ENCODE results near the gene FAM209B. TPM values are rescaled to one million over a fixed set of nuclear protein-coding genes. Genes with fewer than 3 reads are reported as not detected.

The FAM209B gene
- total RNA-seq, 6 donors from 2014 or later: 0.64 to 0.89 TPM; not detected in 4

DNA sequence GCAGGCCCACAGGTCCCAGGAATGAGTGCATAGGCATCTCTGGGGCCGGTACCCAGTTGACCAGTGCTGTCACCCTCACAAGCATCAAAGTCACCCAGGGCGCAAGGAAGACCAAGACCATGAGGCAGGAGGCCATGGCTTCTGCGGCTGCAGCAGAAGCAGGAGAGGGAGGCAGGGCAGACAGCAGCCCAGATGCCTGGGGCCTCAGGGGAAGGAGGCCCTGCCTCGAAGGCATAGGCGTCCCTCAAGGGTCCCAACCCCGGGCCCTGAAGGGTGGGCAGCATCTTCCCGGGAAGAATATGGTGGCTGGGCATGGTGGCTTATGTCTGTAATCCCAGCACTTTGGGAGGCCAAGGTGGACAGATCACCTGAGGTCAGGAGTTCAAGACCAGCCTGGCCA is 5.5 kb upstream of the FAM209B start:
- H3K4me3 ChIP-seq: no peak overlapping the region
- no peaks in the 10 kb centered on the region for H3K27me3 ChIP-seq
- no peak for ATAC-seq (ENCODE audit: low FRiP score in 2 of 2)
- 95 to 100% methylated on average over 2 to 7 of the region's 7 CpGs for WGBS, 2 donors
- H3K9me3 ChIP-seq: no peaks in the 10 kb centered on the region
- H3K27ac ChIP-seq: no peak overlapping the region
- DNase-seq: no peak
- TF ChIP-seq, protein P1, sequence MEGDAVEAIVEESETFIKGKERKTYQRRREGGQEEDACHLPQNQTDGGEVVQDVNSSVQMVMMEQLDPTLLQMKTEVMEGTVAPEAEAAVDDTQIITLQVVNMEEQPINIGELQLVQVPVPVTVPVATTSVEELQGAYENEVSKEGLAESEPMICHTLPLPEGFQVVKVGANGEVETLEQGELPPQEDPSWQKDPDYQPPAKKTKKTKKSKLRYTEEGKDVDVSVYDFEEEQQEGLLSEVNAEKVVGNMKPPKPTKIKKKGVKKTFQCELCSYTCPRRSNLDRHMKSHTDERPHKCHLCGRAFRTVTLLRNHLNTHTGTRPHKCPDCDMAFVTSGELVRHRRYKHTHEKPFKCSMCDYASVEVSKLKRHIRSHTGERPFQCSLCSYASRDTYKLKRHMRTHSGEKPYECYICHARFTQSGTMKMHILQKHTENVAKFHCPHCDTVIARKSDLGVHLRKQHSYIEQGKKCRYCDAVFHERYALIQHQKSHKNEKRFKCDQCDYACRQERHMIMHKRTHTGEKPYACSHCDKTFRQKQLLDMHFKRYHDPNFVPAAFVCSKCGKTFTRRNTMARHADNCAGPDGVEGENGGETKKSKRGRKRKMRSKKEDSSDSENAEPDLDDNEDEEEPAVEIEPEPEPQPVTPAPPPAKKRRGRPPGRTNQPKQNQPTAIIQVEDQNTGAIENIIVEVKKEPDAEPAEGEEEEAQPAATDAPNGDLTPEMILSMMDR (IDR thresholded peaks at IDR 0.05): no peak
- TF ChIP-seq POLR2AphosphoS5 (IDR thresholded peaks at IDR 0.05) (no peak), EP300 (IDR thresholded peaks at IDR 0.05) (no peak), POLR2A (IDR thresholded peaks at IDR 0.05) (no peak)
- H3K36me3 ChIP-seq: no peaks in the 10 kb centered on the region
- no peaks in the 10 kb centered on the region for H3K4me1 ChIP-seq

DNA sequence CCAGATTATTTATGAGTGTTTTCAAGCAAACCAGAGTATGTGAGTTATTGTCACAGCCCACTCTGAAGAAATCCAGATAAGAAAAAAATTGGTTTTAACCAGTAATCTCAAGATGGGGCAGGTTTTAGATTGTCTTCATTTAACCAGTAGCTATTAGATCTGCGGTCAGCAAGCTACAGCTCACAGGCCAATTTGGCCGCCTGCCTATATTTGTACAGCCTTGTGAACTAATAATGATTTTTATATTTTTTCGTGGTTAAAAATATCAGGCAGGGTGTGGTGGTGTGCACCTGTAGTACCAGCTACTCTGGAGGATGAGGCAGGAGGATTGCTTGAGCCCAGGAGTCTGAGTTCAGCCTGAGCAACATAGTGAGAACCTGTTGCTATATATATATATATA is 5.0 kb downstream of the FAM209B start:
- Histone ChIP-seq H3K27me3 (no peaks in the 10 kb centered on the region), H3K4me3 (no peak overlapping the region), H3K27ac (no peak overlapping the region), H3K36me3 (no peaks in the 10 kb centered on the region), H3K4me1 (no peaks in the 10 kb centered on the region), H3K9me3 (no peaks in the 10 kb centered on the region)
- ATAC-seq (ENCODE audit: low FRiP score in 2 of 2) (no peak), DNase-seq (no peak)
- no peak for TF ChIP-seq EP300 (IDR thresholded peaks at IDR 0.05)
- TF ChIP-seq, protein P1 (IDR thresholded peaks at IDR 0.05): no peak
- TF ChIP-seq POLR2A (IDR thresholded peaks at IDR 0.05): no peak
- TF ChIP-seq POLR2AphosphoS5 (IDR thresholded peaks at IDR 0.05): no peak
- 70 to 73% methylated on average over 3 of the region's 3 CpGs for WGBS, 2 donors

DNA sequence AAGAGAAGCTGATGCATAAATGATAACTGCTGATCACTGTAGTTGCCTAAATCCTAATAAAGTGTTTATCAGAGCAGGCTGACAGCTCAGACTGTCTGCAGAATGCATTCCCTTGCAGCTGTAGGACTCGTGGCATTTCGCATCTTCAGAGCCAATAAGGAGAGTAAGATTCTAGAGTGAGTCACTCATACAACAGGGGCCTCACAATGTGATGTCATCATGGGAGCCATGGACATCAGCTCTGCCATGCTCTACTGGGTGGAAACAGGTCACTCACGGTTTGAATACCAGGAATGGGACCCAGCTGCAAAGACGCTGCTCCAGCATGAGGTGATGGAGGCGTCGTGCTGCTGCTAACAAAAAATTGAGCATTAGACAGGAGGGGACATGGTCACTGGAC is 7.4 kb downstream of the FAM209B start:
- ATAC-seq (ENCODE audit: low FRiP score in 2 of 2): no peak
- DNase-seq: no peak
- H3K36me3 ChIP-seq: no peaks in the 10 kb centered on the region
- H3K4me1 ChIP-seq: no peaks in the 10 kb centered on the region
- H3K9me3 ChIP-seq: no peaks in the 10 kb centered on the region
- no peak overlapping the region for H3K4me3 ChIP-seq
- 86 to 91% methylated on average over 6 of the region's 6 CpGs for WGBS, 2 donors
- TF ChIP-seq EP300 (IDR thresholded peaks at IDR 0.05) (no peak), POLR2A (IDR thresholded peaks at IDR 0.05) (no peak), POLR2AphosphoS5 (IDR thresholded peaks at IDR 0.05) (no peak)
- TF ChIP-seq, protein P1 (IDR thresholded peaks at IDR 0.05): no peak
- no peaks in the 10 kb centered on the region for H3K27me3 ChIP-seq
- H3K27ac ChIP-seq: no peak overlapping the region

DNA sequence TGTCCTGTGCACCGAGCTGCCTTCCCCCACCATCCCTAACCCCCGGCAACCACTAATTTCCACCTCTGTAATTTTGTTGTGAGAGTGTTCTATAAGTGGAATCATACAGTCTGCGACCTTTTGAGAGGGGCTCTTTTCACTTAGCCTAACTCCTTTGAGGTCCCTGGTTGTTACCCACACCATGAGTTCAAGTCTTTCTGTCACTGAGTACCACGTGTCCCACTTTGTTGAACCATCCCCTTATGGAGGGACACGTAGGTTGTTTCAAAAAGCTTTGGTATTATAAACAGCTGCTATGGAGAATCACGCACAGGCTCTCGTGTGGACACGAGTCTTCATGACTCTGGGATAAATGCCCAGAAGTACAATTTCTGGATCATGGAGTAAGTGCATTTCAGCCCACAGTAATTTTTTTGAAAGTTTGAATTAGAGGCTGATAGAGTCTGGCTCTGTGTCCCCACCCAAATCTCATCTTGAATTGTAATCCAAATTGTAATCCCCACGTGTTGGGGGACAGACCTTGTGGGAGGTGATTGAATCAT is 9.5 kb downstream of the FAM209B start:
- no peak for ATAC-seq (ENCODE audit: low FRiP score in 2 of 2)
- TF ChIP-seq, protein P1 (IDR thresholded peaks at IDR 0.05): no peak
- no peak for TF ChIP-seq EP300 (IDR thresholded peaks at IDR 0.05)
- TF ChIP-seq POLR2A (IDR thresholded peaks at IDR 0.05): no peak
- no peak for TF ChIP-seq POLR2AphosphoS5 (IDR thresholded peaks at IDR 0.05)
- no peak for DNase-seq
- Histone ChIP-seq H3K36me3 (no peaks in the 10 kb centered on the region), H3K27me3 (no peaks in the 10 kb centered on the region), H3K4me3 (no peak overlapping the region), H3K9me3 (no peaks in the 10 kb centered on the region), H3K4me1 (no peaks in the 10 kb centered on the region), H3K27ac (no peak overlapping the region)
- 74 to 81% methylated on average over 9 of the region's 9 CpGs for WGBS, 2 donors

DNA sequence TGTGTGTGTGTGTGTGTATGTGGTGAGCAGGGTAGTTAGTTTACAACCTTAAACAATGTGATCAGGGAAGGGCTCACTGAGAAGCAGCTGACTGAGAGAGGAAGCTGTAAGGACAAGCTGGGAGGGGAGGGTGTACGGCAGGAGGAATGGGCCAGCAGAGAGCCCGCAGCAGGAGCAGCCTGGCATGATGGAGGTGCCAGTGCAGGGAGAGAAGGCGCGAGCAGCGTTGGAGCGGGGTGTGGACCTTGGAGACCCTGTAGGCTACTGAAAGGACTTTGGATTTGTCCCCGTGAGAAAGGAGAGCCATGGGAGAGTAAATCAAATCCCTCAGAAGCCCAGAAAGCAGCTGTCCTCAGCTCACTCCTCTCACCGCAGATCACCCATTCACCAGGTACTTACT is 18.5 kb downstream of the FAM209B start:
- no peak for DNase-seq

More for the DNA sequence above, 18.5 kb downstream of the FAM209B start:
- H3K36me3 ChIP-seq: no peaks in the 10 kb centered on the region
- no peak overlapping the region for H3K27ac ChIP-seq
- H3K4me3 ChIP-seq: no peak overlapping the region
- TF ChIP-seq POLR2A (IDR thresholded peaks at IDR 0.05): no peak
- no peak for TF ChIP-seq EP300 (IDR thresholded peaks at IDR 0.05)
- TF ChIP-seq, protein P1 (IDR thresholded peaks at IDR 0.05): no peak
- no peak for TF ChIP-seq POLR2AphosphoS5 (IDR thresholded peaks at IDR 0.05)
- 86 to 92% methylated on average over 8 of the region's 8 CpGs for WGBS, 2 donors
- no peak for ATAC-seq (ENCODE audit: low FRiP score in 2 of 2)
- H3K9me3 ChIP-seq: no peaks in the 10 kb centered on the region
- peaks cover 0 to 3% (median 0%) of the 10 kb centered on the region in 4 donors for H3K27me3 ChIP-seq
- peaks cover 0 to 12% (median 5%) of the 10 kb centered on the region in 4 donors for H3K4me1 ChIP-seq

Data from upper lobe of left lung (tissue), 6 donors.